OCI-LY3 (cell line): Measurements from ENCODE around the gene KRT15.
A peak's percentile ranks its signal among the peaks of the same experiment; 100 is the strongest.

Source experiments
- H2AFZ ChIP-seq: fragments of 200-600, 300-600 bp; shearing (Covaris generic); 2 replicates; pipeline ENCODE4 v1.6.0; 2014; ENCODE audit warnings: antibody characterized with exemption, low read depth, low read length
- H3K27ac ChIP-seq: fragments of 200-600, 300-600 bp; sonication (generic); 2 replicates; pipeline ENCODE4 v1.5.1; 2014; ENCODE audit warnings: mild to moderate bottlenecking, low read length, moderate library complexity, mixed read lengths
- H3K27me3 ChIP-seq: fragments of 200-600, 300-600 bp; sonication (generic); 2 replicates; pipeline ENCODE4 v1.6.1; 2014; ENCODE audit warnings: low read depth, low read length, mixed read lengths
- H3K36me3 ChIP-seq: fragments of 200-600, 300-600 bp; sonication (generic); replicated peaks from 2 replicates; pipeline ENCODE3; 2014; ENCODE audit warnings: low read depth, low read length, mixed read lengths
- H3K4me1 ChIP-seq: fragments of 300-600, 200-600 bp; sonication (generic); 2 replicates; pipeline ENCODE4 v1.6.1; 2014; ENCODE audit warnings: low read length, mixed read lengths
- H3K4me2 ChIP-seq: fragments of 200-600, 300-600 bp; sonication (generic); 2 replicates; pipeline ENCODE4 v1.6.1; 2014; ENCODE audit warnings: low read length, mixed read lengths
- H3K4me3 ChIP-seq: fragments of 300-600, 200-600 bp; sonication (generic); 2 replicates; pipeline ENCODE4 v1.5.1; 2014; ENCODE audit warnings: antibody characterized with exemption, mild to moderate bottlenecking, low read length, moderate library complexity
- H3K79me2 ChIP-seq: fragments of 300-600, 200-600 bp; shearing (Covaris generic); 2 replicates; pipeline ENCODE4 v1.6.1; 2014; ENCODE audit warnings: mild to moderate bottlenecking, low read length, mixed read lengths
- H3K9ac ChIP-seq: fragments of 300-600, 200-600 bp; shearing (Covaris generic); 2 replicates; pipeline ENCODE4 v1.6.0; 2014; ENCODE audit warnings: mild to moderate bottlenecking, low read length, moderate library complexity
- H3K9me3 ChIP-seq: fragments of 200-600, 300-600 bp; shearing (Covaris generic); 2 replicates; pipeline ENCODE4 v1.6.1; 2014; ENCODE audit warnings: low read length, mixed read lengths; ENCODE audit not compliant: insufficient read depth
- H4K20me1 ChIP-seq: fragments of 200-600, 300-600 bp; sonication (generic); 2 replicates; pipeline ENCODE4 v1.6.1; 2016; ENCODE audit warnings: low read length, mixed read lengths; ENCODE audit not compliant: insufficient read depth
- EZH2phosphoT487 ChIP-seq: fragments of 200-600 bp; shearing (Covaris generic); IDR thresholded peaks from 2 replicates; pipeline ENCODE4 v1.6.1; 2018; ENCODE audit warnings: antibody characterized with exemption, mixed run types, low read depth
- TF ChIP-seq, protein P1 (sequence below): fragments of 200-600, 300-600 bp; sonication (generic); IDR thresholded peaks from 2 replicates; pipeline ENCODE4 v1.5.1; 2014; ENCODE audit warnings: antibody characterized with exemption, low read length, low read depth

Gene KRT15

DNA sequence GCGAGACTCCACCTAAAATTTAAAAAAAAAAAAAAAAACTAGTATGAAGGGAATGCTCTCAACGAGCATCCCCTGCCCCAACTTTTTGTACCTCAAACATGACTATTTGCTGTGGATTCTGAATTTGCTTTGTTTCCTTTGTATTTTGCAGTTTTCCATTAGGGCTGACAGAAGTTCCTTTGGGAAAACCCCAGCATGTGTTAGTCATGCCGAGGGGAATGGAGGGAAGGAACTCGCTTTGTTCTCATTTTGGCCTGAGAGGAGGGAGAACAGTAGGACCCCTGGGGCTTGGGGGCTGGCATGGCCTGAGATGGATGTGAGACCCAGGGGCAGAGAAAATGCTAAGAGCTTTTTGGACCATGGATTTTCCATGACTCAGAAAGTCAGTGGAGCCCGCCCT, 32.7 kb upstream of the KRT15 start:
- H3K9me3 ChIP-seq, result no peaks in the 10 kb centered on the region
- H3K4me3 ChIP-seq, result no peak overlapping the region
- no peak overlapping the region for H3K9ac ChIP-seq
- no peak overlapping the region for H3K27ac ChIP-seq
- no peak for TF ChIP-seq EZH2phosphoT487
- TF ChIP-seq, protein P1, sequence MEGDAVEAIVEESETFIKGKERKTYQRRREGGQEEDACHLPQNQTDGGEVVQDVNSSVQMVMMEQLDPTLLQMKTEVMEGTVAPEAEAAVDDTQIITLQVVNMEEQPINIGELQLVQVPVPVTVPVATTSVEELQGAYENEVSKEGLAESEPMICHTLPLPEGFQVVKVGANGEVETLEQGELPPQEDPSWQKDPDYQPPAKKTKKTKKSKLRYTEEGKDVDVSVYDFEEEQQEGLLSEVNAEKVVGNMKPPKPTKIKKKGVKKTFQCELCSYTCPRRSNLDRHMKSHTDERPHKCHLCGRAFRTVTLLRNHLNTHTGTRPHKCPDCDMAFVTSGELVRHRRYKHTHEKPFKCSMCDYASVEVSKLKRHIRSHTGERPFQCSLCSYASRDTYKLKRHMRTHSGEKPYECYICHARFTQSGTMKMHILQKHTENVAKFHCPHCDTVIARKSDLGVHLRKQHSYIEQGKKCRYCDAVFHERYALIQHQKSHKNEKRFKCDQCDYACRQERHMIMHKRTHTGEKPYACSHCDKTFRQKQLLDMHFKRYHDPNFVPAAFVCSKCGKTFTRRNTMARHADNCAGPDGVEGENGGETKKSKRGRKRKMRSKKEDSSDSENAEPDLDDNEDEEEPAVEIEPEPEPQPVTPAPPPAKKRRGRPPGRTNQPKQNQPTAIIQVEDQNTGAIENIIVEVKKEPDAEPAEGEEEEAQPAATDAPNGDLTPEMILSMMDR, result no peak
- H3K79me2 ChIP-seq, result no peaks in the 10 kb centered on the region
- H3K4me1 ChIP-seq, result peaks cover 7% of the 10 kb centered on the region
- H3K27me3 ChIP-seq, result peaks cover 21% of the 10 kb centered on the region
- H2AFZ ChIP-seq, result no peak overlapping the region
- no peak overlapping the region for H3K4me2 ChIP-seq
- H3K36me3 ChIP-seq, result no peaks in the 10 kb centered on the region
- no peaks in the 10 kb centered on the region for H4K20me1 ChIP-seq

DNA sequence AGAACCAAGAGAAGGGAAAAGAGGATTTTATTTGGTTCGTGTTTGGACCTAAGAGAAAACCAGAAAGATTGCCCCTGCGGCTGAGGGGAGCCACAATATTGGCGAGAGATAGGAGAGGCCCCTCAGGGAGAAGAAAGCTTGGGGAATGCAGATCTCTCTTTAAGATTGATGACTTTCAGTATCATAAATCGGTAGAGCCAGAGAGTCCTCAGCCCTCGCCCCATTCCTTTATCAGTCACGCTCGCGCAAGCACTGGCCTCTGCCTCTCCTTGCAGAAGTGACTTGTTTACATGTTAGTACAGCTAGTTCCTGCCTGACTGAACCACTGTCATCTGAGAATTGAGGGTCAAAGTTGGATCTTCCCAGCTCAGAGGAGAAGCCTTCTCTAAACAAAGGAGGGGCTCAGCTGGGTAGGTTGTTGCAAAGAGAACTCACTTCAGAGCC, 30.9 kb upstream of the KRT15 start:
- TF ChIP-seq EZH2phosphoT487, result no peak
- TF ChIP-seq, protein P1, result no peak
- no peaks in the 10 kb centered on the region for H3K9me3 ChIP-seq
- no peaks in the 10 kb centered on the region for H3K79me2 ChIP-seq
- H3K36me3 ChIP-seq, result no peaks in the 10 kb centered on the region
- H3K27me3 ChIP-seq, result peaks cover 10% of the 10 kb centered on the region; the same call in 1 of the 2 replicates
- H3K9ac ChIP-seq, result no peak overlapping the region
- H3K4me3 ChIP-seq, result no peak overlapping the region
- peak overlapping the region; percentile 100; the same call in 1 of the 2 replicates for H2AFZ ChIP-seq
- H4K20me1 ChIP-seq, result no peaks in the 10 kb centered on the region
- H3K4me1 ChIP-seq, result peaks cover 7% of the 10 kb centered on the region
- peak overlapping the region; percentile 100 for H3K4me2 ChIP-seq
- no peak overlapping the region for H3K27ac ChIP-seq

DNA sequence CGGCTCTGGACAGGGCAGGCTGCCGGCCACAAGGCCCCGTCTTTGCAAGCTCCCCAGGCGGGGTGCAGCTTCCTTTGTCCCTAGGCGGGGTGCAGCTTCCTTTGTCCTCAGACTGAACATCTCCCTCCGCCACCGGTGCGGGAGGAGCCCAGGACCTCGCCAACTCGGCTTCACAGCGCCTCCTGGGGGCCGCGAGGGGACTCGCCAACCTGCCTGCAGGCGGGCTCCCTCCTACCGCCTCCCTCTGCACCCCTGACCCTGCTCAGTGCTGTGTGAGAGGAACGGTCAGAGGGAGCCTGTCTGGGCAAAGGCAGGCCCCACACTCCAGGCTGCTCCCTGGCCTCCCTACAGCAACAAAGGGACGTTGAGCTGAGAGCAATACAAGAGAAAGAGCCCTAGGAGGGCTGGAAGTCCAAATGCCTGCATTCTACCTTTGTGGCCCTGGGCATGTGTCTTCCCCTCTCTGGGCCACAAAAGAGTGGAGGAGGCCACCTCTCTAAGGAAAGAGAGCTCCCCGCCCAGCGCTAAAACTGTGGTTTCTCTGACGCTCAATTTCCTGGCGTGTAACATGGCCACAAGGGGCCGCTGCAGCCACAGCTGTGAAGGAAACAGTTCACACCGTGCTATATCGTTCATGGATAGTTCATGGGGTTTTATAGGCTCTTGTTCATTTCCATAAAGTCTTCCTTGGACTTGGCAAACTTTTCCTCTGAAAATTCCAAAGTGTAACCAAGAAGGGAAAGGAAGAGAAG, 30.3 kb upstream of the KRT15 start:
- no peak overlapping the region for H3K27ac ChIP-seq
- H2AFZ ChIP-seq, result peak overlapping the region; percentile 100
- no peaks in the 10 kb centered on the region for H3K9me3 ChIP-seq
- H3K4me3 ChIP-seq, result peak overlapping the region; percentile 80
- peak overlapping the region; percentile 72 for H3K9ac ChIP-seq
- peak overlapping the region; percentile 100 for H3K4me2 ChIP-seq
- H3K36me3 ChIP-seq, result no peaks in the 10 kb centered on the region
- H3K79me2 ChIP-seq, result no peaks in the 10 kb centered on the region
- peaks cover 5% of the 10 kb centered on the region; the same call in 1 of the 2 replicates for H3K27me3 ChIP-seq
- H4K20me1 ChIP-seq, result no peaks in the 10 kb centered on the region
- peaks cover 7% of the 10 kb centered on the region for H3K4me1 ChIP-seq
- TF ChIP-seq EZH2phosphoT487, result no peak
- TF ChIP-seq, protein P1, result peak; percentile 84

DNA sequence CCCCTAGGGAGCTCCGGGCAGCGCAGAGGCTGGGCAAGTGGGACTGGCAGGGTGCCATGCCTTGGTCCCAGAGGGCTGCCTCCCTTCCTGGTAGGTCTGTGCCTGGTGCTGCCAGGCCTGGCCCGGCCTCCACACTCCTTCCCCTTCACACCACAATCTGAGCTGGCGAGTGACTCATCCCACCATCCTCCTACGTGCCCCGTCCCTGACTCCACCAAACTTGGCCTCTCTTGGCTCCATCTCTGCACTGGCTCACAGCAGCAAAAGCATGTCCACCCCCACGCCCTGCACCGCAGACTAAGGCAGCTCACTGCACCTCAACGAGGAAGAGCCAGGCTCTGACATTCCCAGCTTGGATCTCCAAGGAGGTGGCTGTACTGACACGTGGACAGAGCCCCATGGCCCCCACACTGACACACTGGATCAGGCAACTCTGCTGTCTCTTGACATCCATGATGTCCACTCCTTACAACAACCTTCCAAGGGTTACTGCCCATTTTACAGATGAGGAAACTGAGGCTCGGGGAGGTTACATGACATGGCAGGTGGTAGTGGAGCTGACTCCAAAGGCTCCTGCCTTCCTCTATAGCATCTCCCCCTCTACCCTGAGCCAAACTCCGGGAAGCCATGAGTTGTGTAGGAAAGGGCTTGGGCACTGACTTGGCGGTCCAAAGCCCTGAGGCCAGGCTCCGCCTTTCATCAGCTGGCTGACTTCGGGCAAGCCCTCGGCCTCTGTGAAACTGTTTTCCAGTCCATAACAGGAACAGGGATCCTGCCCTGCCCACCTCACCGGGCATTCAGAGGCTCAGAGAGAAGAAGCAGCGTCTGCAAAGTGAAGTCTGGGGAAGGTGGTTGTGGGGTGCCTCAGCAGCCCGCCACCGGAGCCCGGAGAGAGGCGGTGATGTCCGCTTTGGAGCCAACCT, 29.5 kb upstream of the KRT15 start:
- TF ChIP-seq EZH2phosphoT487, result no peak
- TF ChIP-seq, protein P1, result no peak
- Histone ChIP-seq H3K4me2 (peak overlapping the region; percentile 100), H3K36me3 (no peaks in the 10 kb centered on the region), H3K9ac (no peak overlapping the region), H3K27me3 (peaks cover 3% of the 10 kb centered on the region; the same call in 1 of the 2 replicates), H2AFZ (peak overlapping the region; percentile 84; the same call in 1 of the 2 replicates), H3K9me3 (no peaks in the 10 kb centered on the region), H4K20me1 (no peaks in the 10 kb centered on the region), H3K79me2 (no peaks in the 10 kb centered on the region), H3K4me1 (peaks cover 7% of the 10 kb centered on the region), H3K27ac (no peak overlapping the region), H3K4me3 (peak overlapping the region; percentile 80)
